Esophagus (tissue), 2 donors: ENCODE results near the gene TLN1. TPM values are rescaled to one million over a fixed set of nuclear protein-coding genes. Genes with fewer than 3 reads are reported as not detected.

Experiments used
- H3K27ac ChIP-seq, 2 donors: one replicate each; pipeline ENCODE4 v1.5.1; 2013; ENCODE audit warnings: low read depth in 2 of 2, mild to moderate bottlenecking in 2 of 2, inconsistent platforms in 1 of 2, low read length in 1 of 2, moderate library complexity in 1 of 2
- H3K27me3 ChIP-seq, 2 donors: one replicate each; pipeline ENCODE4 v1.6.1; 2013; ENCODE audit warnings: low read length in 2 of 2, control low read depth in 1 of 2, mild to moderate bottlenecking in 1 of 2; ENCODE audit not compliant: insufficient read depth in 2 of 2, control insufficient read depth in 1 of 2
- H3K36me3 ChIP-seq, 2 donors: one replicate each; pipeline ENCODE4 v1.6.1; 2013; ENCODE audit warnings: low read length in 1 of 2; ENCODE audit not compliant: control insufficient read depth in 2 of 2, insufficient read depth in 2 of 2
- H3K4me1 ChIP-seq, 2 donors: one replicate each; pipeline ENCODE4 v1.6.1; 2013; ENCODE audit warnings: low read length in 1 of 2; ENCODE audit not compliant: control insufficient read depth in 2 of 2, insufficient read depth in 2 of 2
- H3K4me3 ChIP-seq, 2 donors: one replicate each; pipeline ENCODE4 v1.5.1; 2013; ENCODE audit warnings: low read length in 2 of 2, mild to moderate bottlenecking in 2 of 2, low read depth in 1 of 2, moderate library complexity in 1 of 2
- H3K9me3 ChIP-seq, 2 donors: one replicate each; pipeline ENCODE4 v1.6.1; 2013; ENCODE audit warnings: mild to moderate bottlenecking in 2 of 2, low read depth in 1 of 2, low read length in 1 of 2, moderate library complexity in 1 of 2; ENCODE audit not compliant: control insufficient read depth in 2 of 2, insufficient read depth in 1 of 2
- WGBS, 2 donors: extraction: QIAGEN DNeasy Blood & Tissue Kit; methylation state at CpG; one replicate each; pipeline ENCODE4 v1.1.7; 2013; 5-methylcytosine and 5-hydroxymethylcytosine counted together
- polyA plus RNA-seq, 2 donors: library from polyadenylated mRNA; stranded (reverse); fragments of 200-250 nt; gene quantifications; one replicate each; pipeline ENCODE4 v1.2.3, GENCODE V29; 2013
- donor health status: healthy with polysubstance abuse.
- donor health status: Bipolar disorder and iron deficiency.

The TLN1 gene
- 10 to 100 TPM; 53.2 to 89.5 TPM for polyA plus RNA-seq

GRCh38 chr9:35732185-35732799 lies at the start of gene TLN1, which contains the start of gene CREB3:
TSS of gene TLN1 (minus strand) at chr9:35732195. CDS start at chr9:35725694, 6,501 bp downstream.
TSS of gene CREB3 (plus strand) at chr9:35732666. CDS start at chr9:35732773, 107 bp downstream.
- Histone ChIP-seq H3K27me3 (no peaks in the 10 kb centered on the region), H3K9me3 (no peaks in the 10 kb centered on the region), H3K36me3 (peaks cover 4 to 16% of the 10 kb centered on the region in 2 donors), H3K4me3 (peak within 1 kb of the TSS; percentile 81 to 83), H3K4me1 (peaks cover 10 to 11% of the 10 kb centered on the region in 2 donors), H3K27ac (peak within 1 kb of the TSS; percentile 99)
- 0% methylated on average over 49 of the region's 49 CpGs for WGBS, 2 donors

- Histone ChIP-seq H3K36me3 (no peaks in the 10 kb centered on the region), H3K9me3 (no peaks in the 10 kb centered on the region), H3K4me1 (no peaks in the 10 kb centered on the region), H3K27me3 (no peaks in the 10 kb centered on the region), H3K4me3 (no peak overlapping the region), H3K27ac (no peak overlapping the region)
- WGBS, 2 donors: 82 to 89% methylated on average over 2 of the region's 2 CpGs
Observed at GRCh38 chr9:35781066-35781465, 49.1 kb upstream of the TLN1 start.

GRCh38 chr9:35778496-35778895 lies 46.5 kb upstream of the TLN1 start:
- no peak overlapping the region for H3K4me3 ChIP-seq
- no peaks in the 10 kb centered on the region for H3K27me3 ChIP-seq
- no peaks in the 10 kb centered on the region for H3K36me3 ChIP-seq
- WGBS, 2 donors: 88 to 92% methylated on average over 3 of the region's 3 CpGs
- no peak overlapping the region for H3K27ac ChIP-seq
- no peaks in the 10 kb centered on the region for H3K9me3 ChIP-seq
- H3K4me1 ChIP-seq: no peaks in the 10 kb centered on the region

GRCh38 chr9:35776018-35776417 lies 44.0 kb upstream of the TLN1 start:
- Histone ChIP-seq H3K9me3 (no peaks in the 10 kb centered on the region), H3K27me3 (no peaks in the 10 kb centered on the region), H3K27ac (no peak overlapping the region), H3K4me3 (no peak overlapping the region), H3K4me1 (no peaks in the 10 kb centered on the region), H3K36me3 (no peaks in the 10 kb centered on the region)
- 77 to 85% methylated on average over 4 of the region's 4 CpGs for WGBS, 2 donors

GRCh38 chr9:35774907-35775635 lies 43.1 kb upstream of the TLN1 start:
- no peaks in the 10 kb centered on the region for H3K36me3 ChIP-seq
- no peaks in the 10 kb centered on the region for H3K27me3 ChIP-seq
- H3K4me3 ChIP-seq: no peak overlapping the region
- WGBS, 2 donors: 74 to 76% methylated on average over 7 of the region's 7 CpGs
- H3K4me1 ChIP-seq: no peaks in the 10 kb centered on the region
- no peak overlapping the region for H3K27ac ChIP-seq
- H3K9me3 ChIP-seq: no peaks in the 10 kb centered on the region

GRCh38 chr9:35771943-35772342 lies 39.9 kb upstream of the TLN1 start:
- Histone ChIP-seq H3K4me3 (no peak overlapping the region), H3K9me3 (no peaks in the 10 kb centered on the region), H3K27ac (no peak overlapping the region), H3K36me3 (no peaks in the 10 kb centered on the region), H3K4me1 (no peaks in the 10 kb centered on the region), H3K27me3 (no peaks in the 10 kb centered on the region)
- 60 to 78% methylated on average over 3 of the region's 3 CpGs for WGBS, 2 donors

GRCh38 chr9:35771534-35771933 lies 39.5 kb upstream of the TLN1 start:
- no peak overlapping the region for H3K4me3 ChIP-seq
- no peak overlapping the region for H3K27ac ChIP-seq
- H3K4me1 ChIP-seq: no peaks in the 10 kb centered on the region
- no peaks in the 10 kb centered on the region for H3K36me3 ChIP-seq
- no peaks in the 10 kb centered on the region for H3K27me3 ChIP-seq
- H3K9me3 ChIP-seq: no peaks in the 10 kb centered on the region
- WGBS, 2 donors: 23 to 30% methylated on average over 1 of the region's 1 CpG

GRCh38 chr9:35771075-35771433 lies 39.1 kb upstream of the TLN1 start:
- no peaks in the 10 kb centered on the region for H3K4me1 ChIP-seq
- no peaks in the 10 kb centered on the region for H3K9me3 ChIP-seq
- H3K27ac ChIP-seq: no peak overlapping the region
- WGBS, 2 donors: 24 to 36% methylated on average over 4 of the region's 4 CpGs
- no peaks in the 10 kb centered on the region for H3K27me3 ChIP-seq
- no peaks in the 10 kb centered on the region for H3K36me3 ChIP-seq
- no peak overlapping the region for H3K4me3 ChIP-seq

GRCh38 chr9:35769763-35770162 lies 37.8 kb upstream of the TLN1 start:
- no peaks in the 10 kb centered on the region for H3K27me3 ChIP-seq
- no peak overlapping the region for H3K27ac ChIP-seq
- 97 to 98% methylated on average over 1 of the region's 1 CpG for WGBS, 2 donors
- no peak overlapping the region for H3K4me3 ChIP-seq
- no peaks in the 10 kb centered on the region for H3K9me3 ChIP-seq
- H3K36me3 ChIP-seq: no peaks in the 10 kb centered on the region
- H3K4me1 ChIP-seq: no peaks in the 10 kb centered on the region

GRCh38 chr9:35767458-35767857 lies 35.5 kb upstream of the TLN1 start:
- no peaks in the 10 kb centered on the region for H3K36me3 ChIP-seq
- no peaks in the 10 kb centered on the region for H3K9me3 ChIP-seq
- no peak overlapping the region for H3K27ac ChIP-seq
- H3K4me3 ChIP-seq: no peak overlapping the region
- no peaks in the 10 kb centered on the region for H3K4me1 ChIP-seq
- WGBS, 2 donors: 74 to 87% methylated on average over 1 of the region's 1 CpG
- H3K27me3 ChIP-seq: no peaks in the 10 kb centered on the region
